ENCODE data around the gene GLRX3. TPM values are rescaled to one million over a fixed set of nuclear protein-coding genes. Genes with fewer than 3 reads are reported as not detected.

GLRX3 gene
- polyA plus RNA-seq, 1 donor from 2014 or later: 118 TPM

DNA sequence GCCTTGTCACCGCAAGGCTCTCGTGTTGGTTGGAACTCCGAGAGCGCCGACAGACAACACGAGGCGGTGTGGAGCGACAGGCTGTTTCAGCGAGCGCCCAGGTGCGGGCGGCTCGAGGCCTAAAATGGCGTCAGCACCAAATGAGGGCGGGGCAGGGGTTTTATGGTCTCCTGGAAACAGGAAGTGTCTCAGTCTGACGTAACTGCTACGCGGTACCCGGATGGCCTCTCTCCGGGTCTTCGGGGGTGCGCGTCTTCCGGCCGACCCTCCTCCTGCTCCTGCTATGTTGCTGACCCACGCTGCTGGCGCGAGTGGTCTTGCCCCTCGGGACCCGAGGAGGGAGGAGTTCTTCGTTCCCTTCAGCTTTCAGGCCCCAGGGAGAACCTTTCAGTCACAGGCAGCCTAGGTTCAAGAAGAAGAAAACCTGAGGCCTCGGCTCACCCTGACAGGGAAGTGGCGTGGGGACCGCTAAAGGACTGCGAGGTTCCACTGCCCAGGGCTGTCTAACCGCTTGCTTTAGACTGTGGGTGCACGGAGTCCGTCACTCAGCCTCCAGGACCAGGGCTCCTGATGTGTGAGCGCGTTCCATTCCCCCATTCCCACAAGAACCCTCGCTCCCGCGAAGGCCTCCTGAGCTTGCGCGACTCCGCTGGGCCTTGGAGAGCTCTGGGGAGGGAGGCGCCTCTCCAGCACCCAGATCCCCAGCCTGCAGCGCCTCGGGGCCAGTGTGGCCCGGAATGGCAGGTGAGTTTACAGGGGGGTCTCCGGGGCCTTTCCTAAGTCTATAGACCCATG, 77.3 kb downstream of the GLRX3 start:
- H3K9ac ChIP-seq (ENCODE audit: low read length): no peak overlapping the region
- H3K36me3 ChIP-seq (ENCODE audit: insufficient read depth, low read length): no peaks in the 10 kb centered on the region
- no peaks in the 10 kb centered on the region for H4K20me1 ChIP-seq (ENCODE audit: insufficient read depth)
- no peaks in the 10 kb centered on the region for H3K27me3 ChIP-seq (ENCODE audit: insufficient read depth, low read depth, low read length)
- H2AFZ ChIP-seq (ENCODE audit: low read depth, low read length): no peak overlapping the region
- no peak overlapping the region for H3K27ac ChIP-seq (ENCODE audit: low read length)
- no peaks in the 10 kb centered on the region for H3K9me3 ChIP-seq (ENCODE audit: low read length)
- no peaks in the 10 kb centered on the region for H3K79me2 ChIP-seq (replicated peaks; ENCODE audit: insufficient read depth, low read length)
- no peak overlapping the region for H3K4me2 ChIP-seq (ENCODE audit: low read length)
- H3K9me2 ChIP-seq (ENCODE audit: insufficient read depth, low read length): no peaks in the 10 kb centered on the region
- no peak for TF ChIP-seq RAD21 (conservative IDR thresholded peaks at IDR 0.05)
- no peaks in the 10 kb centered on the region for H3F3A ChIP-seq (ENCODE audit: insufficient read depth, low read length, poor library complexity, severe bottlenecking)
- H3K4me3 ChIP-seq (ENCODE audit: low read length): no peak overlapping the region

DNA sequence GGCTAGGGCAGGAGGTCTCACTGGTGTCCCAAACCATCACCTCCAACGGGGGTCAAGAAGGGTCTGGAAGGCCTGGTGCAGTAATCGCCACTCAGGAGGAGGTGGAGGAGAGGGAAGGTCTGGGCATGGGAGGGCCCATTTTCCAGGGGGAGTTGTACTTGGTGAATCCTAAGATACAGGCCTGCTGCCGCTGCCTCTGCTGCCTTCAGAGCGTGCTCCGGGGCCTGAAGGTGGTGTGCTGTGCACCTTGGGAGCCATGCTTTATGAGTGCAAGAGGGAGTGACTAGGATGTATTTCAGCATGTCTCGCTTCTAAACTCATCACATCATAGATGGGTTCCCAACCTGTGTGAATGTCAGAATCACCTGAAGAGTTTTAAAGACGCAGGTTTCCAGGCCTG, 78.2 kb downstream of the GLRX3 start:
- no peaks in the 10 kb centered on the region for H3K9me2 ChIP-seq (ENCODE audit: insufficient read depth, low read length)
- H3K9ac ChIP-seq (ENCODE audit: low read length): no peak overlapping the region
- TF ChIP-seq TAF1 (IDR thresholded peaks at IDR 0.05; ENCODE audit: low read depth) (no peak), MXI1 (conservative IDR thresholded peaks at IDR 0.05; ENCODE audit: poor library complexity, severe bottlenecking) (no peak), EP300 (conservative IDR thresholded peaks at IDR 0.05; ENCODE audit: poor library complexity, severe bottlenecking) (no peak), EZH2 (IDR thresholded peaks at IDR 0.05; ENCODE audit: borderline replicate concordance, insufficient read depth, low read length, poor library complexity, severe bottlenecking) (no peak), RAD21 (conservative IDR thresholded peaks at IDR 0.05) (no peak), POLR2AphosphoS5 (IDR thresholded peaks at IDR 0.05) (no peak), SMC3 (conservative IDR thresholded peaks at IDR 0.05; ENCODE audit: poor library complexity) (no peak)
- TF ChIP-seq, protein P1, sequence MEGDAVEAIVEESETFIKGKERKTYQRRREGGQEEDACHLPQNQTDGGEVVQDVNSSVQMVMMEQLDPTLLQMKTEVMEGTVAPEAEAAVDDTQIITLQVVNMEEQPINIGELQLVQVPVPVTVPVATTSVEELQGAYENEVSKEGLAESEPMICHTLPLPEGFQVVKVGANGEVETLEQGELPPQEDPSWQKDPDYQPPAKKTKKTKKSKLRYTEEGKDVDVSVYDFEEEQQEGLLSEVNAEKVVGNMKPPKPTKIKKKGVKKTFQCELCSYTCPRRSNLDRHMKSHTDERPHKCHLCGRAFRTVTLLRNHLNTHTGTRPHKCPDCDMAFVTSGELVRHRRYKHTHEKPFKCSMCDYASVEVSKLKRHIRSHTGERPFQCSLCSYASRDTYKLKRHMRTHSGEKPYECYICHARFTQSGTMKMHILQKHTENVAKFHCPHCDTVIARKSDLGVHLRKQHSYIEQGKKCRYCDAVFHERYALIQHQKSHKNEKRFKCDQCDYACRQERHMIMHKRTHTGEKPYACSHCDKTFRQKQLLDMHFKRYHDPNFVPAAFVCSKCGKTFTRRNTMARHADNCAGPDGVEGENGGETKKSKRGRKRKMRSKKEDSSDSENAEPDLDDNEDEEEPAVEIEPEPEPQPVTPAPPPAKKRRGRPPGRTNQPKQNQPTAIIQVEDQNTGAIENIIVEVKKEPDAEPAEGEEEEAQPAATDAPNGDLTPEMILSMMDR (IDR thresholded peaks at IDR 0.05; ENCODE audit: poor library complexity, severe bottlenecking): no peak
- TF ChIP-seq, protein P2, sequence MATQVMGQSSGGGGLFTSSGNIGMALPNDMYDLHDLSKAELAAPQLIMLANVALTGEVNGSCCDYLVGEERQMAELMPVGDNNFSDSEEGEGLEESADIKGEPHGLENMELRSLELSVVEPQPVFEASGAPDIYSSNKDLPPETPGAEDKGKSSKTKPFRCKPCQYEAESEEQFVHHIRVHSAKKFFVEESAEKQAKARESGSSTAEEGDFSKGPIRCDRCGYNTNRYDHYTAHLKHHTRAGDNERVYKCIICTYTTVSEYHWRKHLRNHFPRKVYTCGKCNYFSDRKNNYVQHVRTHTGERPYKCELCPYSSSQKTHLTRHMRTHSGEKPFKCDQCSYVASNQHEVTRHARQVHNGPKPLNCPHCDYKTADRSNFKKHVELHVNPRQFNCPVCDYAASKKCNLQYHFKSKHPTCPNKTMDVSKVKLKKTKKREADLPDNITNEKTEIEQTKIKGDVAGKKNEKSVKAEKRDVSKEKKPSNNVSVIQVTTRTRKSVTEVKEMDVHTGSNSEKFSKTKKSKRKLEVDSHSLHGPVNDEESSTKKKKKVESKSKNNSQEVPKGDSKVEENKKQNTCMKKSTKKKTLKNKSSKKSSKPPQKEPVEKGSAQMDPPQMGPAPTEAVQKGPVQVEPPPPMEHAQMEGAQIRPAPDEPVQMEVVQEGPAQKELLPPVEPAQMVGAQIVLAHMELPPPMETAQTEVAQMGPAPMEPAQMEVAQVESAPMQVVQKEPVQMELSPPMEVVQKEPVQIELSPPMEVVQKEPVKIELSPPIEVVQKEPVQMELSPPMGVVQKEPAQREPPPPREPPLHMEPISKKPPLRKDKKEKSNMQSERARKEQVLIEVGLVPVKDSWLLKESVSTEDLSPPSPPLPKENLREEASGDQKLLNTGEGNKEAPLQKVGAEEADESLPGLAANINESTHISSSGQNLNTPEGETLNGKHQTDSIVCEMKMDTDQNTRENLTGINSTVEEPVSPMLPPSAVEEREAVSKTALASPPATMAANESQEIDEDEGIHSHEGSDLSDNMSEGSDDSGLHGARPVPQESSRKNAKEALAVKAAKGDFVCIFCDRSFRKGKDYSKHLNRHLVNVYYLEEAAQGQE (IDR thresholded peaks at IDR 0.05; ENCODE audit: borderline replicate concordance): no peak
- H3K27ac ChIP-seq (ENCODE audit: low read length): no peak overlapping the region
- H3K36me3 ChIP-seq (ENCODE audit: insufficient read depth, low read length): no peaks in the 10 kb centered on the region
- H3K9me3 ChIP-seq (ENCODE audit: low read length): no peaks in the 10 kb centered on the region
- no peaks in the 10 kb centered on the region for H3F3A ChIP-seq (ENCODE audit: insufficient read depth, low read length, poor library complexity, severe bottlenecking)
- no peak overlapping the region for H2AFZ ChIP-seq (ENCODE audit: low read depth, low read length)
- no peaks in the 10 kb centered on the region for H3K79me2 ChIP-seq (replicated peaks; ENCODE audit: insufficient read depth, low read length)
- H3K4me2 ChIP-seq (ENCODE audit: low read length): no peak overlapping the region
- H4K20me1 ChIP-seq (ENCODE audit: insufficient read depth): no peaks in the 10 kb centered on the region
- no peak overlapping the region for H3K4me3 ChIP-seq (ENCODE audit: low read length)
- H3K27me3 ChIP-seq (ENCODE audit: insufficient read depth, low read depth, low read length): no peaks in the 10 kb centered on the region

All from neural cell (in vitro differentiated cells).